Prostate gland (tissue), 2 donors: ENCODE results near the gene RTP3. TPM values are rescaled to one million over a fixed set of nuclear protein-coding genes. Genes with fewer than 3 reads are reported as not detected.

Experiments
- DNase-seq: peaks from one replicate; pipeline ENCODE4 v3.0.0-alpha.2; 2019; ENCODE audit warnings: low spot score
- H3K27ac ChIP-seq, 2 donors: fragments of 200-600 bp; sonication (generic); 2 replicates each; pipeline ENCODE4 v1.5.1; 2017 to 2019
- H3K27me3 ChIP-seq: fragments of 200-600 bp; sonication (generic); replicated peaks from 2 replicates; pipeline ENCODE4 v1.5.1; 2019; ENCODE audit not compliant: insufficient read depth
- H3K36me3 ChIP-seq, 2 donors: fragments of 200-600 bp; sonication (generic); 1 replicate in 1 of 2; 2 replicates in 1 of 2; pipeline versions ENCODE4 v1.5.1 to v1.8.1; 2017 to 2019
- H3K4me1 ChIP-seq: fragments of 200-600 bp; sonication (generic); replicated peaks from 2 replicates; pipeline ENCODE4 v1.5.1; 2019
- H3K4me3 ChIP-seq, 2 donors: fragments of 200-600 bp; sonication (generic); 2 replicates each; pipeline ENCODE4 v1.5.1; 2017 to 2019
- H3K9me3 ChIP-seq: fragments of 200-600 bp; sonication (generic); 2 replicates; pipeline ENCODE4 v1.5.1; 2017
- CTCF ChIP-seq, 4 experiments: fragments of 200-600 bp in 2 of 4; fragments of 450-650 bp in 2 of 4; sonication (generic) in 2 of 4; IDR thresholded peaks; 1 replicate in 3 of 4; 2 replicates in 1 of 4; pipeline ENCODE4 v1.5.1; 2016 to 2019; ENCODE audit warnings: antibody characterized with exemption in 4 of 4, mild to moderate bottlenecking in 2 of 4, moderate library complexity in 2 of 4
- POLR2A ChIP-seq: fragments of 450-650 bp; IDR thresholded peaks from one replicate; pipeline ENCODE4 v1.6.1; 2016; ENCODE audit warnings: antibody characterized with exemption, mild to moderate bottlenecking
- POLR2AphosphoS5 ChIP-seq: sonication (generic); formaldehyde crosslinking; IDR thresholded peaks from one replicate; pipeline ENCODE4 v1.6.1; 2017; ENCODE audit warnings: antibody characterized with exemption
- whole genome bisulfite sequencing: methylation state at CpG from one replicate; pipeline ENCODE4 v1.1.5; 2018; 5-methylcytosine and 5-hydroxymethylcytosine counted together
- intact Hi-C: fragments of 100-400 bp; cut with DNase I; formaldehyde crosslinking; loops from one replicate; pipeline ENCODE4 v1.14.2; 2022
- total RNA-seq, 2 donors: library from RNA; depleted of rRNA; stranded (reverse); fragments of >200 nt; gene quantifications; one replicate each; pipeline ENCODE4 v1.1.0, GENCODE V29; 2016

Gene RTP3
- total RNA-seq, 2 donors from 2014 or later = 0.68 TPM; not detected in 1

- no peak overlapping the region for H3K27ac ChIP-seq
- H3K36me3 ChIP-seq = no peaks in the 10 kb centered on the region
- H3K4me3 ChIP-seq = no peak overlapping the region
- no peaks in the 10 kb centered on the region for H3K27me3 ChIP-seq
- WGBS = 83% methylated on average over 6 of the region's 6 CpGs
- no peaks in the 10 kb centered on the region for H3K9me3 ChIP-seq
- intact Hi-C loops = no loop called here
- no peak for DNase-seq
- TF ChIP-seq POLR2A (no peak), CTCF (IDR thresholded peaks at IDR 0.05) (no peak), POLR2AphosphoS5 (no peak)
- H3K4me1 ChIP-seq = no peaks in the 10 kb centered on the region
Observed at GRCh38 chr3:46480491-46481195, 17.1 kb upstream of the RTP3 start.

DNA sequence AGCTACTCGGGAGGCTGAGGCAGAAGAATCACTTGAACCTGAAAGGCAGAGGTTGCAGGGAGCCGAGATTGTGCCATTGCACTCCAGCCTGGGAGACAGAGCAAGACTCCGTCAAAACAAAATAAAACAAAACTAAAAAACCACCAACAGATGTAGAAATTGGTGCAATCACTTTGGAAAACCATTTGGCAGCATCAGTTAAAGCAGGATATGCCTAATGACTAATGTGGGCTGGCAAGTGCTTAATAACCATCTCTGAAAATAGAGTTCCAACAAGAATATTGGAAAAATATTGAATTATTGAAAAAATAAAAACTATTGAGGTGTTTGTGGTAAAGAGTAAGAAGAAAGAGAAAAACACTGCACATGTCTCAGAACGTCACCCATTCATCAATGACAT, 16.1 kb upstream of the RTP3 start:
- intact Hi-C loops = no loop called here
- Histone ChIP-seq H3K36me3 (no peaks in the 10 kb centered on the region), H3K4me1 (no peaks in the 10 kb centered on the region), H3K4me3 (no peak overlapping the region), H3K27me3 (no peaks in the 10 kb centered on the region), H3K27ac (no peak overlapping the region), H3K9me3 (no peaks in the 10 kb centered on the region)
- WGBS = 93% methylated on average over 4 of the region's 4 CpGs
- DNase-seq = no peak
- TF ChIP-seq POLR2A = no peak
- TF ChIP-seq POLR2AphosphoS5 = no peak
- no peak for TF ChIP-seq CTCF (IDR thresholded peaks at IDR 0.05)

GRCh38 chr3:46482632-46483350, 15.0 kb upstream of the RTP3 start:
- no peaks in the 10 kb centered on the region for H3K27me3 ChIP-seq
- no peaks in the 10 kb centered on the region for H3K36me3 ChIP-seq
- intact Hi-C loops = no loop called here
- no peak overlapping the region for H3K4me3 ChIP-seq
- H3K9me3 ChIP-seq = no peaks in the 10 kb centered on the region
- no peaks in the 10 kb centered on the region for H3K4me1 ChIP-seq
- TF ChIP-seq CTCF (IDR thresholded peaks at IDR 0.05) (no peak), POLR2AphosphoS5 (no peak), POLR2A (no peak)
- H3K27ac ChIP-seq = no peak overlapping the region
- no peak for DNase-seq
- 82% methylated on average over 1 of the region's 1 CpG for WGBS

- WGBS = 95% methylated on average over 2 of the region's 2 CpGs
- no peaks in the 10 kb centered on the region for H3K9me3 ChIP-seq
- intact Hi-C loops = no loop called here
- H3K36me3 ChIP-seq = no peaks in the 10 kb centered on the region
- TF ChIP-seq POLR2A (no peak), CTCF (IDR thresholded peaks at IDR 0.05) (no peak)
- H3K4me1 ChIP-seq = no peaks in the 10 kb centered on the region
- no peaks in the 10 kb centered on the region for H3K27me3 ChIP-seq
- DNase-seq = no peak
- no peak overlapping the region for H3K27ac ChIP-seq
- H3K4me3 ChIP-seq = no peak overlapping the region
Observed at GRCh38 chr3:46483825-46484224, 14.0 kb upstream of the RTP3 start.

- WGBS = 79% methylated on average over 1 of the region's 1 CpG
- no peaks in the 10 kb centered on the region for H3K9me3 ChIP-seq
- H3K27ac ChIP-seq = no peak overlapping the region
- no peaks in the 10 kb centered on the region for H3K4me1 ChIP-seq
- no peak overlapping the region for H3K4me3 ChIP-seq
- intact Hi-C loops = no loop called here
- no peak for TF ChIP-seq POLR2A
- TF ChIP-seq POLR2AphosphoS5 = no peak
- no peak for TF ChIP-seq CTCF (IDR thresholded peaks at IDR 0.05)
- no peaks in the 10 kb centered on the region for H3K36me3 ChIP-seq
- no peak for DNase-seq
- H3K27me3 ChIP-seq = no peaks in the 10 kb centered on the region
Observed at GRCh38 chr3:46484388-46484787, 13.4 kb upstream of the RTP3 start.
